Midbrain (tissue), 1 donor: ENCODE data around the gene KIF1C.
A peak's percentile ranks its signal among the peaks of the same experiment; 100 is the strongest.

ENCODE experiments used
- DNase-seq: peaks from one replicate; lab custom pipeline; 2025; lab: John Stamatoyannopoulos, UW

KIF1C gene

DNA sequence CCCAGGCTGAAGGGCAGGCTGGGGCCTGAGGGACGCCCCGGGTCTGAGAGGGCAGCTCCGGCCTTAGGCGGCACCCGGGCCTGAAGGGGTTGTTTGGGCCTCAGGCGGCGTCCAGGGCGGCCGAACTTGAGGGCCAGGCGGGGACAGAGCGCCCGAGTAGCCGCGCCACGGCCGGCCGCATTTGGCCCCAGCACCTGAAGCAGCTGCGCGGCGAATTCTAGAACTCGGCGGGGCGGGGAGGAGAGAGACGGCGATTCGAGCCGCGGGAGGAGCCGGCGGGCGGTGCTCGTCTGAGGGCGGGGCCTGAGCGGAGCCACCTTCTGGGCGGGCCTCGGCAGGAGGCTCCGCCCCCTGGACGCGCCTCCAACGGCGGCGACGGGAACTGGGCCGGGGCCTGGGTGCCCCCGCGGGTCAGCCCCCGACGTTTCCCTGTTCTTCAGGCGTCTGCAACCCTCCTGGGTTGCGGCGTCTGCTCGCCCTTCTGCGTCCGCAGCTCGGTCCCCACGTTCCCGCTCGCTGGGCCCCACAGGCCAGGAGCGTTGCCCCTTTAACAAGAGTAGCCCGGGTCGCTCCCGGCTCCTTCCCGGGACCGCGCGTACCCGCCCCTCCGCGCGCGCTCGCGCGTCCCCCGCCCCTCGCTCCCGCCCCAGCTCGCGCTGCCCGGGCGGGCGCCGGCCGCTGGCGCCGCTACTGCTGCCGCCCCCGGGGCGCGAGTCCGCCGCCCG, at the start of gene KIF1C, which contains the start of gene INCA1:
TSS of gene KIF1C (plus strand) at position 649 of the 725 bp plus-strand sequence. CDS start 2,297 bp downstream, outside the sequence.
TSS of gene INCA1 (minus strand) at position 221 of the 725 bp plus-strand sequence. CDS start 3,085 bp downstream, outside the sequence.
- DNase-seq: peak; percentile 95

GRCh38 chr17:4948166-4948930, 49.4 kb upstream of the KIF1C start, which contains the start of gene PFN1:
Gene PFN1, minus strand, starts transcription at chr17:4948530. Its CDS starts 136 bp downstream, at chr17:4948394.
- peak; percentile 83 for DNase-seq

GRCh38 chr17:4948931-4949320, 48.8 kb upstream of the KIF1C start:
- peak; percentile 83 for DNase-seq

- peak; percentile 64 for DNase-seq
Measured at GRCh38 chr17:4949321-4950074, 48.3 kb upstream of the KIF1C start.

- no peak for DNase-seq
Measured at GRCh38 chr17:4950075-4950745, 47.5 kb upstream of the KIF1C start.

GRCh38 chr17:4950746-4951204, 47.0 kb upstream of the KIF1C start, which contains the start of gene ENO3:
Gene ENO3, plus strand, starts transcription at chr17:4951119. Its CDS starts 711 bp downstream, at chr17:4951830.
- no peak for DNase-seq

DNA sequence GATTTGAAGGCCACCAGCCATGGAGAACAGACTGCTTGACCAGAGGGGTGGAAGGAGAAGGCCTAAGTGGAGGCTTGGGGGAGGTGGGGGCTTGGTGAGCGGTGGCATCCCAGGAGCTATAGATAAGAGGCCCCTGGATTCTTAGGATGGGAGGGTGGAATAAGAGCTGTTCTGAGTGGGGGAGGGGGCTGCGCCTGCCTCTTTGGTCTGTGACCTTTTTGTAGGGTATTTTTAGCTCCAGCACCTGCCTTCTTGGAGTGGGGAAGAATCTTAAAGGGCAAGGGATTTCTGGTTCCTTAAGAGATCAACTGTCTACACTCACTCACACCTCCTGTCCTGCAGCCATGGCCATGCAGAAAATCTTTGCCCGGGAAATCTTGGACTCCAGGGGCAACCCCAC, 46.3 kb upstream of the KIF1C start:
- DNase-seq: no peak

DNA sequence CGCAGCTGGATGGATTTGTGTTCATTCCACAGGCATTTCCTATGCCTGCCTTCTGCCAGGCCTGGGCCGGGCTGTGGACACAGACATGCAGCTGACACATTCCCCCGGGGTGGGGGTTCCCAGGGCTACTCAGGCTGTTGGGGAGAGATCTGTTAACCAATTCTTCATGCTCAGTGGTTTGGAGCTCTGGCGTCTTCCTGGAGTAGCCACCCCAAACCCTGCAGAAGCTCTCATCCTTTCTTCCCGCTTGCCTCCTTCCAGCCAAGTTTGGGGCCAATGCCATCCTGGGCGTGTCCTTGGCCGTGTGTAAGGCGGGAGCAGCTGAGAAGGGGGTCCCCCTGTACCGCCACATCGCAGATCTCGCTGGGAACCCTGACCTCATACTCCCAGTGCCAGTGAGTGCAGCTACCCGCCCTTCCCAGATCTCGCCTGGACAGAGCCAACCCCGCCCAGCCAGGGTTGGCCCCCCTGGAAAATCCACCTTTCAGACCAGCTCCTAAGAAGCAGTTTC, 44.2 kb upstream of the KIF1C start:
- DNase-seq: no peak

GRCh38 chr17:4955091-4955490, 42.7 kb upstream of the KIF1C start:
- no peak for DNase-seq

GRCh38 chr17:4956493-4957061, 41.2 kb upstream of the KIF1C start:
- DNase-seq: no peak

GRCh38 chr17:4958102-4958501, 39.6 kb upstream of the KIF1C start:
- DNase-seq: no peak

DNA sequence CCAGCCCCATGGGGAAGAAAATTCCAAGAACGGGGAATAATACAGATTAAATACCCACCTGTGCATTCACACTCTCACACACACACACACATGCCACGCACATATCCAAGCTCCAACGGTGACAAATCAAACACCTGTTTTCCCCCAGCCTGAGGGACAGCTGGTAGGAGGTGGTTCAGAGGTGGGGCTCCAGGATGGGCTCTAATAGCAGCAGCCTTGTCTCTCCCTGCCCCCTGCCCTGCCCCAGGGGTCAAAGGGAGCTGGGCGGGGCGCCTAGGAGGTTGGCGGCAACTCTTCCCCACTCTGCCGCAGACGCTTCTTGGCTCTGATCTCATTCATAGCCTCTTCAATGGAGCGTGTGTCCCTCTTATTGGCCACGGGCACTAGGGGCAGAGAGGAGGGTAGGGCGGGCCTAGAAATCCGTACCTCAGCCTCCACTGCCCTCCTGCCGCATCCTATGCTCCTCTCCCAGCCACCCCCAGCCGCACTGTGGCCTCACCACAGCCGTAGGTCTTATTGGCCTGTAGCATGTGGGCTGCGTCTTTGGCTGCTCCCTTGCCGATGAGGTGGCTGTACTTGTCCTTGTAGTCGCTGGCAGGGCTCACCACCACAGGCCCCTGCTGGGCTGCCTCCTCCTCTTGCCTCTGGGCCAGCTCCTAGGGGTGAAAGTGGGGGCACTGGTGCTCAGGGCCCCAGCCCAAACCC, 38.3 kb upstream of the KIF1C start:
- DNase-seq: no peak

- no peak for DNase-seq
Measured at GRCh38 chr17:4960279-4960922, 37.3 kb upstream of the KIF1C start.

- no peak for DNase-seq
Measured at GRCh38 chr17:4965311-4965986, 32.3 kb upstream of the KIF1C start.

DNA sequence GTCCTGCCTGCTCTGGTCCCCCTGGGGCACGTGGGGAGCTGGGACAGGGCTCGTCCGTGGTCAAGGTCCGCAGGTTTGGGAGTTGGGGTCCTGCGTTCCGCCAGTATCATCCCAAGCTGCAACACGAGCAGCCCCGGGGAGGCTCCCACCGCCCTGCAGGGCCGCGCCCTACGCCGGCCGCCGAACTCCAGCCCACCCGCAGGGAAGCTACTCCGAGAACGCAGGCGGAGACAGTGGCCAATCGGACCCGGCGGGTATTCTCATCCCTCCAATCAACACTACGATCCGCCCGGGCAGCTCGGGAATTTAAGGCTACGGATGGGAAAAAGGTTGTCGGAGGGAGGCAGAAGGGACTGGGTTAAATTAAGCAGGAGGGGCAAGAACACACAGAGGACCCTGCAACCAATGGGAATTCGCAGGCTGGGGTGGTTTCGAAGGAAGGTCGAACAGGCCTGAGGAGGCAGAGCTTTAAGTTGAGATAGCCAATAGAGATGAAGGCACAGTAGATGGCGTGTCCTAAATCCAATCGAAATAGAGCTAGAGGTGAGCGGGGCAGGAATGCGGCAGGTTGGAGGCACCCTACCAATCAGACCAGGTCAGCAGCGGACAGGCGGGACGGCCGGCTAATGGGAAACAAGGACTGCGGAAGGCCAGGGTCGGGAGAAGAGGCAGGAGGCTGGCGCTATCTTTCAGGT, 30.8 kb upstream of the KIF1C start:
- DNase-seq: peak; percentile 99

GRCh38 chr17:4967539-4968485, 29.9 kb upstream of the KIF1C start, which contains the start of gene SPAG7:
Gene SPAG7, minus strand, starts transcription at chr17:4967817. Its CDS starts 13 bp downstream, at chr17:4967804.
- peak; percentile 98 for DNase-seq

GRCh38 chr17:4968486-4969046, 29.2 kb upstream of the KIF1C start:
- DNase-seq: no peak
